Neutrophil (primary cell): ENCODE measurements around the gene ACYP1.

Experiments
- H3K27ac ChIP-seq: fragments of 200-600 bp; sonication (generic); 2 replicates; pipeline ENCODE4 v1.5.1; 2016; ENCODE audit warnings: mild to moderate bottlenecking, moderate library complexity
- H3K27me3 ChIP-seq: fragments of 200-600 bp; sonication (generic); 2 replicates; pipeline ENCODE4 v1.6.0; 2016; ENCODE audit warnings: mild to moderate bottlenecking
- H3K36me3 ChIP-seq: fragments of 200-600 bp; sonication (generic); 2 replicates; pipeline ENCODE4 v1.5.1; 2017
- H3K4me1 ChIP-seq, 2 experiments: fragments of 200-600 bp in 1 of 2; sonication (generic) in 1 of 2; 1 replicate in 1 of 2; 2 replicates in 1 of 2; pipeline versions ENCODE4 v1.5.1 to v1.6.1; 2013 to 2016; ENCODE audit warnings: low read depth in 1 of 2, low read length in 1 of 2, mild to moderate bottlenecking in 1 of 2, moderate library complexity in 1 of 2; ENCODE audit not compliant: control insufficient read depth in 1 of 2, insufficient read depth in 1 of 2
- H3K4me3 ChIP-seq, 2 experiments: fragments of 200-600 bp in 1 of 2; sonication (generic) in 1 of 2; 1 replicate in 1 of 2; 2 replicates in 1 of 2; pipeline ENCODE4 v1.5.1; 2013 to 2016; ENCODE audit warnings: low read depth in 1 of 2, low read length in 1 of 2, mild to moderate bottlenecking in 1 of 2, moderate library complexity in 1 of 2
- H3K9me3 ChIP-seq: fragments of 200-600 bp; sonication (generic); 2 replicates; pipeline ENCODE4 v1.5.1; 2016
- TF ChIP-seq, protein P1 (sequence below): fragments of 200-600 bp; sonication (generic); IDR thresholded peaks from 2 replicates; pipeline ENCODE4 v1.5.1; 2016; ENCODE audit warnings: antibody characterized with exemption

The ACYP1 gene

DNA sequence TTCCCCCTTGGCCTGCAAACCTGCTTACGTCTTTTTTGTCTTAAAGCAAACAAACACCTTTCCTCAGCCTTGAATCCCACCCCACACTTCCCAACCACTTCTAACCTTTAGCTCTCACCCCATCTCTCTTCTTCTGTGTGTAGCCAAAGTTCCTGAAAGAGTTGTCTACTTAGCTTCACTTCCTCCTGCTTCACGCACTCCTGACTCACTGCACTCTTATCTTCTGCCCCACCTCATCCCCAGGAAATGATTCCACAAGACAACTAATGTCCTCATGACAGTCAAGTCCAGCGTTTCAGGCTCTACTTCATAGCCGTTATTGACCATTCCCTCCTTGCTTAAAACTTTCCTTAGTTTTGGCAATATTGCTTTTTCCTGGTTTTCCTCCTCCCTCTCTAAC is 38.7 kb downstream of the ACYP1 start:
- Histone ChIP-seq H3K4me3 (no peak overlapping the region), H3K4me1 (no peaks in the 10 kb centered on the region), H3K27ac (no peak overlapping the region), H3K27me3 (no peaks in the 10 kb centered on the region), H3K9me3 (no peaks in the 10 kb centered on the region), H3K36me3 (no peaks in the 10 kb centered on the region)
- TF ChIP-seq, protein P1, sequence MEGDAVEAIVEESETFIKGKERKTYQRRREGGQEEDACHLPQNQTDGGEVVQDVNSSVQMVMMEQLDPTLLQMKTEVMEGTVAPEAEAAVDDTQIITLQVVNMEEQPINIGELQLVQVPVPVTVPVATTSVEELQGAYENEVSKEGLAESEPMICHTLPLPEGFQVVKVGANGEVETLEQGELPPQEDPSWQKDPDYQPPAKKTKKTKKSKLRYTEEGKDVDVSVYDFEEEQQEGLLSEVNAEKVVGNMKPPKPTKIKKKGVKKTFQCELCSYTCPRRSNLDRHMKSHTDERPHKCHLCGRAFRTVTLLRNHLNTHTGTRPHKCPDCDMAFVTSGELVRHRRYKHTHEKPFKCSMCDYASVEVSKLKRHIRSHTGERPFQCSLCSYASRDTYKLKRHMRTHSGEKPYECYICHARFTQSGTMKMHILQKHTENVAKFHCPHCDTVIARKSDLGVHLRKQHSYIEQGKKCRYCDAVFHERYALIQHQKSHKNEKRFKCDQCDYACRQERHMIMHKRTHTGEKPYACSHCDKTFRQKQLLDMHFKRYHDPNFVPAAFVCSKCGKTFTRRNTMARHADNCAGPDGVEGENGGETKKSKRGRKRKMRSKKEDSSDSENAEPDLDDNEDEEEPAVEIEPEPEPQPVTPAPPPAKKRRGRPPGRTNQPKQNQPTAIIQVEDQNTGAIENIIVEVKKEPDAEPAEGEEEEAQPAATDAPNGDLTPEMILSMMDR = no peak

DNA sequence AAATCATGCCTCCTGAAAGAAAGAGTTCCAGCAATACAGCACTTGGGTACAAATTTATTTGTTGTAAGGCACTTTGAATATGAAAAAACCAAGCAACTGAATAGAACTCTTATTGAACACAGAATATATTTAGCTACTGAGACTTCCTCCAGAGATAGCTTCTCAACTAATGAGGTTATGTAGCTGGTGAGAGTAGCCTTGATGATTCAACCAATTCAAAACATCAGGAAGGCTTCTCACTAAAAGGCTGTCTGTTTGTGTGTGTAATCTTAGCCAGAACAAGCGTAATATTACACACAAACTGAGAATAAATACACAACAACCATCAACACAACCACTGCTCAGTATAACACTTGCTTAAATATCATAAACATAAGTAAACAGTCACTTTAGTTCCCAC is 40.7 kb downstream of the ACYP1 start:
- Histone ChIP-seq H3K27me3 (no peaks in the 10 kb centered on the region), H3K36me3 (no peaks in the 10 kb centered on the region), H3K9me3 (no peaks in the 10 kb centered on the region), H3K27ac (no peak overlapping the region), H3K4me3 (no peak overlapping the region), H3K4me1 (no peaks in the 10 kb centered on the region)
- TF ChIP-seq, protein P1 = no peak

DNA sequence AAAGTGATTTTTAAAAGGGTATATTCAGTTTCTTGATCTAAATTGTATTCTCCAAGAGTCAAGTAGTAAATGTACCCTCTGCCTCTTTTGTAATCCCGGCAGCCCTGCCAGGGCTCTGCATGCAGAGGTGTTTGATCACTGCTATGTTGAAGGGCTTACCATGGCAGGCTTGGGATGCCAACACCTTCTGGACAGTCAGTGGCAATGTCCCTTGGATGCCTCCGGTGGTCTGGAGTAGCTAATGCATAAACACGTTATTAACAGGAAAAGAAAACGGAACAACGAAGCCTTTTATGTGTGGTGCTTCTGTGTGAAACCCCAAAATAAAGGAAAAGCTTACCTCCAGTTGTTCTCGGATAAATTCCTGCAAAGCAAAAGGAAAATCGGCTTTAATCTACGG is 41.2 kb downstream of the ACYP1 start:
- H3K27ac ChIP-seq = no peak overlapping the region
- no peak overlapping the region for H3K4me3 ChIP-seq
- H3K27me3 ChIP-seq = no peaks in the 10 kb centered on the region
- no peaks in the 10 kb centered on the region for H3K36me3 ChIP-seq
- no peaks in the 10 kb centered on the region for H3K9me3 ChIP-seq
- H3K4me1 ChIP-seq = no peaks in the 10 kb centered on the region
- TF ChIP-seq, protein P1 = no peak

DNA sequence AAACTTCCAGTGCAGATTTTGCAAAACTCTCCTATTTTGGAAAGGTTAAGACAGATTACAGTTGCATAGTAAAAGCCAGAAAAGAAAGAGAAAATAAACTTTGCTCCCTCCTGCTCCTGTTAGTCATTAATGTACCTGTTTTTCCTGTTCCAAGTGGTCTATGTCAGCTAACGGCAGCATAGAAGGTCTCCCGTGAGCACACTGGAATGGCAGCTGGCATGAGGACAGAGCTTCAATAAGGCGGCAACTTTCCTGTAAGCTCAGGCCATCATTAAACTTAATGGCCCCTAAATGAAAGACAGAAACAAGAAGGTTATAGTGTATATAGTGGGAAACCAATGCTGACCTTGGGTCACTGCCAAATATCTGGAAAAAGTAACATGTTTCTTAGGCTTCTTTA is 45.1 kb downstream of the ACYP1 start:
- no peaks in the 10 kb centered on the region for H3K27me3 ChIP-seq
- H3K27ac ChIP-seq = no peak overlapping the region
- no peaks in the 10 kb centered on the region for H3K36me3 ChIP-seq
- no peaks in the 10 kb centered on the region for H3K9me3 ChIP-seq
- H3K4me3 ChIP-seq = no peak overlapping the region
- no peaks in the 10 kb centered on the region for H3K4me1 ChIP-seq
- TF ChIP-seq, protein P1 = no peak

DNA sequence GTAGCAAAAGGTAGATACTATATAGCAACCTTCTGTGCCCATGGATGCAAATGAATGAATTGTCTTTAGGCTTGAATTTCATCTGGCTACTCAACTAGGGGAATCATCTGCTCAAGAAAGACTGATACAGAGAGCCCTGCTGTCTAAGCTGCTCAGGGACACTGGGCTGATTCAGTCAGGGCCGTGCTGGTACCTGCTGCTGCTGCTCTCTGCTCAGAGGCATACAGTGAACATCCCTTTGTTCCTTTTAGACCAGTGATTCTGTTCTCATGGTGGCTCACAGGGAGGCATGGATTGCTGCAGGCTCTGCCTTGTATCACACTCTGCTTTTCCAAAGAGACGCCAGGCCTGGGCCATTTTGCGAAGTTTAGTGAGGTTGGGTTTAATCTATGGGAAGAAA is 47.0 kb downstream of the ACYP1 start:
- Histone ChIP-seq H3K27me3 (no peaks in the 10 kb centered on the region), H3K4me1 (no peaks in the 10 kb centered on the region), H3K9me3 (no peaks in the 10 kb centered on the region), H3K36me3 (no peaks in the 10 kb centered on the region), H3K27ac (no peak overlapping the region), H3K4me3 (no peak overlapping the region)
- TF ChIP-seq, protein P1 = no peak

DNA sequence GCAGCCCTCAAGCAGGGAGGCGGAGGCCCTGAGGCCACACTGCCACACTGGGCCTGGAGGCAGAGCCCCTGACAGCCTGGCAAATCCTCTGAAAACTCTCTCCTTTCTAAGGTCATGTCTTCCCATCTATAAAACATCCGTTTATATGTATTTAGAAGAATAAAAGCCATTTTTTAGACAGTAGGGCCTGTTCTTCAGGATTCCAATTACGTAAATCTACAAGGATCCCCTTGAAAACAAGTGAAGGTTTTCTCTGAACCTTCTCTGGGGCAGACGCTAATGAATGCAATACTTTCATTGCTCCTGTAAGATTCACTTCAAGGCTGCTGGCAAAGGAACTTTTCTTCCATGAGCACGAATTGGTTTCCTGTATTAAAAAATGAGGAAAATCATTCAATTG is 48.3 kb downstream of the ACYP1 start:
- H3K27me3 ChIP-seq = no peaks in the 10 kb centered on the region
- no peaks in the 10 kb centered on the region for H3K4me1 ChIP-seq
- H3K27ac ChIP-seq = no peak overlapping the region
- H3K4me3 ChIP-seq = no peak overlapping the region
- H3K9me3 ChIP-seq = no peaks in the 10 kb centered on the region
- H3K36me3 ChIP-seq = peaks cover 10% of the 10 kb centered on the region
- TF ChIP-seq, protein P1 = no peak
